ENCODE results near the gene TANGO6. TPM values are rescaled to one million over a fixed set of nuclear protein-coding genes. Genes with fewer than 3 reads are reported as not detected.
A peak's percentile ranks its signal among the peaks of the same experiment; 100 is the strongest.

TANGO6 gene
- total and polyA plus RNA-seq, 2 of the 8 experiments (the other 6 are each of a cell fraction or from before 2014, with no cell fraction given) = 5.0 to 19.5 TPM

- TF ChIP-seq POLR2A (IDR thresholded peaks at IDR 0.05; ENCODE audit: control extremely low read depth in 1 of 2, low read depth in 2 of 2, low read length in 2 of 2) = no peak
- TF ChIP-seq SIRT6 (IDR thresholded peaks at IDR 0.05; ENCODE audit: low read length) = no peak
- peak; percentile 68 for TF ChIP-seq E2F6 (IDR thresholded peaks at IDR 0.05)
- TF ChIP-seq USF2 (IDR thresholded peaks at IDR 0.05; ENCODE audit: low read length) = no peak
- TF ChIP-seq RXRA (IDR thresholded peaks at IDR 0.05; ENCODE audit: insufficient read depth, low read depth, low read length) = no peak
- TF ChIP-seq CEBPB (IDR thresholded peaks at IDR 0.05; ENCODE audit: low read depth, low read length) = no peak
- no peak for TF ChIP-seq TBP (IDR thresholded peaks at IDR 0.05; ENCODE audit: low read depth, low read length)
- 0 out of 2 replicates have a peak, but pooled peaks have one; percentile 53 for TF ChIP-seq GABPA (IDR thresholded peaks at IDR 0.05; ENCODE audit: borderline replicate concordance, insufficient read depth, low read length)
- no peak for TF ChIP-seq JUND (IDR thresholded peaks at IDR 0.05; ENCODE audit: low read length)
- no peak for TF ChIP-seq PHF8 (conservative IDR thresholded peaks at IDR 0.05; ENCODE audit: low read depth, low read length)
- TF ChIP-seq TAF1 (IDR thresholded peaks at IDR 0.05; ENCODE audit: low read depth, low read length) = no peak
- TF ChIP-seq BACH1 (IDR thresholded peaks at IDR 0.05; ENCODE audit: low read length) = no peak
- TF ChIP-seq SP1 (IDR thresholded peaks at IDR 0.05; ENCODE audit: low read depth, low read length) = peak; percentile 55; the same call in 1 of the 2 replicates
- TF ChIP-seq SAP30 (IDR thresholded peaks at IDR 0.05; ENCODE audit: insufficient read depth, insufficient replicate concordance, low read length) = no peak
- TF ChIP-seq POU5F1 (IDR thresholded peaks at IDR 0.05; ENCODE audit: low read depth, low read length) = no peak
- TF ChIP-seq SP4 (IDR thresholded peaks at IDR 0.05; ENCODE audit: low read length) = no peak
- no peak for TF ChIP-seq BCL11A (IDR thresholded peaks at IDR 0.05; ENCODE audit: low read depth in 2 of 2, low read length in 2 of 2)
- no peak for TF ChIP-seq RBBP5 (IDR thresholded peaks at IDR 0.05; ENCODE audit: borderline replicate concordance, low read depth, low read length)
- no peak for TF ChIP-seq YY1 (IDR thresholded peaks at IDR 0.05; ENCODE audit: low read depth, low read length)
- peak; percentile 87 to 96 for TF ChIP-seq HDAC2 (IDR thresholded peaks at IDR 0.05; ENCODE audit: borderline replicate concordance in 1 of 2, low read depth in 2 of 2, low read length in 2 of 2)
- TF ChIP-seq CTCF (IDR thresholded peaks at IDR 0.05; ENCODE audit: control extremely low read depth in 1 of 3, insufficient read depth in 1 of 3, low read depth in 1 of 3, low read length in 3 of 3) = no peak
- no peak for TF ChIP-seq TCF12 (IDR thresholded peaks at IDR 0.05; ENCODE audit: low read depth, low read length)
- peak; percentile 74; the same call in 1 of the 2 replicates for TF ChIP-seq EGR1 (IDR thresholded peaks at IDR 0.05; ENCODE audit: borderline replicate concordance, low read depth, low read length)
Observed at GRCh38 chr16:69078073-69078472, 234.7 kb downstream of the TANGO6 start (continued).
